TTC549 (cell line): ENCODE results near the gene MUC5B.

Experiments
- FAIRE-seq: peaks from 2 replicates; lab custom pipeline; 2012; peaks lifted over from hg19 to GRCh38; lab: Jason Lieb, UNC

Gene MUC5B

GRCh38 chr11:1220941-1221721 lies 1.7 kb upstream of the MUC5B start:
- no peak for FAIRE-seq

- no peak for FAIRE-seq
Measured at GRCh38 chr11:1221848-1222311, 986 bp upstream of the MUC5B start.

- FAIRE-seq, result no peak
Measured at GRCh38 chr11:1223346-1224110, 662 bp downstream of the MUC5B start.

GRCh38 chr11:1224111-1224490 lies 1.2 kb downstream of the MUC5B start:
- FAIRE-seq, result no peak

GRCh38 chr11:1224491-1225385 lies 1.9 kb downstream of the MUC5B start:
- no peak for FAIRE-seq

- no peak for FAIRE-seq
Measured at GRCh38 chr11:1225386-1226225, 2.7 kb downstream of the MUC5B start.

GRCh38 chr11:1226226-1226985 lies 3.5 kb downstream of the MUC5B start:
- no peak for FAIRE-seq

- no peak for FAIRE-seq
Measured at GRCh38 chr11:1226986-1227550, 4.2 kb downstream of the MUC5B start.

GRCh38 chr11:1227551-1228100 lies 4.8 kb downstream of the MUC5B start:
- no peak for FAIRE-seq

- no peak for FAIRE-seq
Measured at GRCh38 chr11:1228101-1228821, 5.4 kb downstream of the MUC5B start.

GRCh38 chr11:1228921-1229451 lies 6.1 kb downstream of the MUC5B start:
- no peak for FAIRE-seq

GRCh38 chr11:1229471-1230120 lies 6.7 kb downstream of the MUC5B start:
- no peak for FAIRE-seq

- no peak for FAIRE-seq
Measured at GRCh38 chr11:1230121-1230455, 7.2 kb downstream of the MUC5B start.

- FAIRE-seq, result no peak
Measured at GRCh38 chr11:1230456-1231395, 7.9 kb downstream of the MUC5B start.

GRCh38 chr11:1231396-1232020 lies 8.6 kb downstream of the MUC5B start:
- no peak for FAIRE-seq

GRCh38 chr11:1232021-1232882 lies 9.4 kb downstream of the MUC5B start:
- no peak for FAIRE-seq
